ENCODE measurements around the gene ST6GALNAC6.
"Not testable (repeated sequence)": the region's sequence is repeated elsewhere in the genome, so short reads cannot be mapped to it uniquely, and the experiment has no call there.

DNA sequence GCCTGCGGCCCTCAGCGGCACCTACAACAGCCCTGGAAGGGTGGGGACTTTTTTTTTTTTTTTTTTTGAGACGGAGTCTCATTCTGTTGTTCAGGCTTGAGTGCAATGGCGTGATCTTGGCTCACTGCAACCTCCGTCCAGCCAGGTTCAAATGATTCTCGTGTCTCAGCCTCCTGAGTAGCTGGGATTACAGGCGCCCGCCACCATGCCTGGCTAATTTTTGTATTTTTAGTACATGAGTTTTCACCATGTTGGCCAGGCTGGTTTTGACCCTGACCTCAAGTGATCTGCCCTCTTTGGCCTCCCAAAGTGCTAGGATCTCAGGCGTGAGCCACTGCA lies 29.3 kb downstream of the ST6GALNAC6 start:
- not testable (repeated sequence) for TF ChIP-seq SIX5 (IDR thresholded peaks at IDR 0.05; ENCODE audit: low read depth, low read length, severe bottlenecking); ASH2L (IDR thresholded peaks at IDR 0.05; ENCODE audit: borderline replicate concordance, low read depth); NBN (IDR thresholded peaks at IDR 0.05); EP300 (IDR thresholded peaks at IDR 0.05; ENCODE audit: borderline replicate concordance in 1 of 2, control insufficient read depth in 1 of 2, low read depth in 2 of 2, low read length in 2 of 2); TCF7 (IDR thresholded peaks at IDR 0.05; ENCODE audit: borderline replicate concordance); CEBPB (IDR thresholded peaks at IDR 0.05; ENCODE audit: borderline replicate concordance in 1 of 2, low read depth in 2 of 2, low read length in 2 of 2)
- TF ChIP-seq, protein P1, sequence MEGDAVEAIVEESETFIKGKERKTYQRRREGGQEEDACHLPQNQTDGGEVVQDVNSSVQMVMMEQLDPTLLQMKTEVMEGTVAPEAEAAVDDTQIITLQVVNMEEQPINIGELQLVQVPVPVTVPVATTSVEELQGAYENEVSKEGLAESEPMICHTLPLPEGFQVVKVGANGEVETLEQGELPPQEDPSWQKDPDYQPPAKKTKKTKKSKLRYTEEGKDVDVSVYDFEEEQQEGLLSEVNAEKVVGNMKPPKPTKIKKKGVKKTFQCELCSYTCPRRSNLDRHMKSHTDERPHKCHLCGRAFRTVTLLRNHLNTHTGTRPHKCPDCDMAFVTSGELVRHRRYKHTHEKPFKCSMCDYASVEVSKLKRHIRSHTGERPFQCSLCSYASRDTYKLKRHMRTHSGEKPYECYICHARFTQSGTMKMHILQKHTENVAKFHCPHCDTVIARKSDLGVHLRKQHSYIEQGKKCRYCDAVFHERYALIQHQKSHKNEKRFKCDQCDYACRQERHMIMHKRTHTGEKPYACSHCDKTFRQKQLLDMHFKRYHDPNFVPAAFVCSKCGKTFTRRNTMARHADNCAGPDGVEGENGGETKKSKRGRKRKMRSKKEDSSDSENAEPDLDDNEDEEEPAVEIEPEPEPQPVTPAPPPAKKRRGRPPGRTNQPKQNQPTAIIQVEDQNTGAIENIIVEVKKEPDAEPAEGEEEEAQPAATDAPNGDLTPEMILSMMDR (IDR thresholded peaks at IDR 0.05 in 2 of 3, conservative IDR thresholded peaks at IDR 0.05 in 1 of 3; ENCODE audit: control insufficient read depth in 2 of 3, extremely low read depth in 1 of 3, insufficient read depth in 1 of 3, low read depth in 3 of 3, low read length in 3 of 3): not testable (repeated sequence)

Data from GM12878 (cell line).